Thymus (tissue), 14 donors: ENCODE measurements around the gene BMP2. TPM values are rescaled to one million over a fixed set of nuclear protein-coding genes. Genes with fewer than 3 reads are reported as not detected.

Experiments used
- DNase-seq, 9 donors: peaks; one replicate each; pipeline ENCODE4 v3.0.0-alpha.2; 2013; ENCODE audit warnings: low spot score in 9 of 9, low read depth in 6 of 9, missing footprints in 1 of 9
- H3K27ac ChIP-seq, 2 donors: one replicate each; pipeline ENCODE4 v1.5.1; 2013; ENCODE audit warnings: control low read depth in 1 of 2, low read depth in 1 of 2, low read length in 1 of 2, mild to moderate bottlenecking in 1 of 2, moderate library complexity in 1 of 2
- H3K27me3 ChIP-seq, 2 donors: one replicate each; pipeline ENCODE4 v1.5.1; 2013; ENCODE audit warnings: low read length in 1 of 2; ENCODE audit not compliant: control insufficient read depth in 2 of 2, insufficient read depth in 1 of 2
- H3K36me3 ChIP-seq, 2 donors: one replicate each; pipeline ENCODE4 v1.5.1; 2013; ENCODE audit warnings: low read length in 1 of 2, mild to moderate bottlenecking in 1 of 2, moderate library complexity in 1 of 2; ENCODE audit not compliant: control insufficient read depth in 2 of 2, insufficient read depth in 2 of 2
- H3K4me1 ChIP-seq, 2 donors: one replicate each; pipeline ENCODE4 v1.5.1; 2013; ENCODE audit warnings: low read length in 2 of 2; ENCODE audit not compliant: control insufficient read depth in 2 of 2, insufficient read depth in 2 of 2
- H3K4me3 ChIP-seq, 2 donors: one replicate each; pipeline ENCODE4 v1.5.1; 2013; ENCODE audit warnings: low read length in 2 of 2, control low read depth in 1 of 2, mild to moderate bottlenecking in 1 of 2
- H3K9me3 ChIP-seq, 2 donors: one replicate each; pipeline ENCODE4 v1.5.1; 2013; ENCODE audit warnings: low read length in 1 of 2, mild to moderate bottlenecking in 1 of 2; ENCODE audit not compliant: control insufficient read depth in 2 of 2, insufficient read depth in 1 of 2
- WGBS: extraction: QIAGEN DNeasy Blood & Tissue Kit; methylation state at CpG from one replicate; pipeline ENCODE4 v1.1.7; 2013; 5-methylcytosine and 5-hydroxymethylcytosine counted together
- long read RNA-seq, 10 donors: transcript quantifications; one replicate each; lab custom pipeline, GENCODE V29; 2026
- polyA plus RNA-seq: library from polyadenylated mRNA; stranded (reverse); fragments of 200-250 nt; gene quantifications from one replicate; pipeline ENCODE4 v1.2.3, GENCODE V29; 2013
- total RNA-seq: library from RNA; stranded (reverse); fragments of 120-200 nt; gene quantifications from one replicate; pipeline ENCODE4 v1.2.4, GENCODE V29; 2013
- donor health status: healthy.

Gene BMP2
- total RNA-seq (0.47 TPM), polyA plus RNA-seq (0.78 TPM)
- long read RNA-seq, donor 1: 0 reads
- long read RNA-seq, donor 2: 0 reads
- long read RNA-seq, donor 3: 0 reads
- long read RNA-seq, donor 4, partial matches to known transcripts: 0 of 1 reads
- long read RNA-seq, donor 4, other reads (novel, unspliced or antisense): 0 of 1 reads
- long read RNA-seq, donor 5: 0 reads
- long read RNA-seq, donor 6: 0 reads
- long read RNA-seq, donor 7, partial matches to known transcripts: 0 of 1 reads
- long read RNA-seq, donor 7, other reads (novel, unspliced or antisense): 0 of 1 reads
- long read RNA-seq, donor 8: 0 reads
- long read RNA-seq, donor 9: 0 reads
- long read RNA-seq, donor 10: 0 reads

DNA sequence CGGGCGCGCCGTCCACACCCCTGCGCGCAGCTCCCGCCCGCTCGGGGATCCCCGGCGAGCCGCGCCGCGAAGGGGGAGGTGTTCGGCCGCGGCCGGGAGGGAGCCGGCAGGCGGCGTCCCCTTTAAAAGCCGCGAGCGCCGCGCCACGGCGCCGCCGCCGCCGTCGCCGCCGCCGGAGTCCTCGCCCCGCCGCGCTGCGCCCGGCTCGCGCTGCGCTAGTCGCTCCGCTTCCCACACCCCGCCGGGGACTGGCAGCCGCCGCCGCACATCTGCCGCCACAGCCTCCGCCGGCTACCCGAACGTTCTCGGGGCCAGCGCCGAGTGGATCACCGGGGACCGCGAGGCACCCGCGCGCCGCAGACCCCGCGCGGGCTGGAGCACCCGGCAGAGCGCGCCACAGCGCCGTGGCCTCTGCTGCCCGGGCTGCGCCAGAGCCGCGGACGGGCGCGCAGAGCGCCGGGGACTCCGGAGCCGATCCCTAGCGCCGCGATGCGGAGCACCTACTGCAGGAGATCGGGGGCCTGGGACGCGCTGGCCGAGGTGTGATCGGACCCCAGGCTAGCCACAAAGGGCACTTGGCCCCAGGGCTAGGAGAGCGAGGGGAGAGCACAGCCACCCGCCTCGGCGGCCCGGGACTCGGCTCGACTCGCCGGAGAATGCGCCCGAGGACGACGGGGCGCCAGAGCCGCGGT, at the start of gene BMP2:
Gene BMP2 (plus strand): TSS at position 151 of the 692 bp plus-strand sequence. CDS start 2,441 bp downstream, outside the sequence.
- Histone ChIP-seq H3K36me3 (no peaks in the 10 kb centered on the region), H3K4me1 (no peaks in the 10 kb centered on the region), H3K27me3 (peaks cover 47 to 56% of the 10 kb centered on the region in 2 donors), H3K4me3 (peak within 1 kb of the TSS; percentile 22 to 33), H3K27ac (no peak within 1 kb of the TSS), H3K9me3 (peaks cover 0 to 3% of the 10 kb centered on the region in 2 donors)
- WGBS: under 1% methylated on average over 112 of the region's 112 CpGs
- DNase-seq: peak in 2 of 9 donors; percentile 9 to 10

DNA sequence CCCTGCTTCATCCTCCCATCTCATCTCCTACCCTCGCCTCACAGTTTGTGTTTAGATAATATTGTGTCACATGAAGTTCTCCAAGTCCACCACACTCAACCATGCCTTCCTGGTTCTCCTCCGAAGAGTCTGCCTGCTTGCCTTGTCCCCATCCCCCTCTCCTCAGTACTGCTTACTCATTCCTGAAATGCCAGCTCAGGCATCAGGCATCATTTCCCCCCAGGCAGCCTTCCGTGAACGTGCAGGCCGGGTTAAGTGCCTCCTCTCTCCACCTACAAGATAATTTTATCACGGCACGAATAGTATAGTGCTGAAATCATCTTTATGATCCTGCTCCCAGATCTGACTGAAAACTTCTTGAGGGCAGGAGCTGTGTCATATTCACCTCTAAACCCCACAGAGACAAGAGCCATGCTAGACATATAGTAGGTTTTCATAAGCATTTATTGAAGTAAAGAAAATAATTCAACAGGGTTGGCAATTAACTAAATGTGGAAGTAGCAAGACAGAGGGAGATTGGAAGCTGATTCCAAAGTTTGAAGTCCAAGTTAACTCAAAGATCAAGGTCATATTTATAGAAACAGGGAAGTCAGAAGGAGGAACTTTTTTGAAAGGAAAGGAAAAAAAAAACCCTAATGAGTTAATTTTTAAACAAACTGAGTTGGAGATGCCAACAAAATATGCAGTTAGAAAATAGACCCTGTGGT, 48.7 kb upstream of the BMP2 start:
- Histone ChIP-seq H3K27me3 (no peaks in the 10 kb centered on the region), H3K27ac (no peak overlapping the region), H3K4me1 (no peaks in the 10 kb centered on the region), H3K36me3 (no peaks in the 10 kb centered on the region), H3K4me3 (no peak overlapping the region), H3K9me3 (no peaks in the 10 kb centered on the region)
- WGBS: 89% methylated on average over 7 of the region's 7 CpGs
- DNase-seq: no peak

DNA sequence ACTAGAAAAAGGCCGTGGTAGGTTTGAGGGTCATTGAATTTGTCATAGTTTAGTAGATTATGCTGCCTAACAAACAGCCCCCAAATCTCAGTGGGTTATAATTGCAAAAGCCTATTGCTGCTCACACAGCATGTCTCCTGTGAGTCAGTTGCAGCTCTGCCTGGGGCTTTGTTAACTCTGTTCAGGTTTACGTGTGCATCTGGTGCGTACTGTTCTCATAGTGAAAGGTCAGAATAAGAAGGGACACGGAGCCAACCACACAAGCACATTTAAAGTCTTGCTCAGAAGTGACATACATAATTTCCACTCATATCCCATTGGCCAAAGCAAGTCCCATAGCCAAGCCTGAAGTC, 48.1 kb upstream of the BMP2 start:
- H3K9me3 ChIP-seq: no peaks in the 10 kb centered on the region

DNA sequence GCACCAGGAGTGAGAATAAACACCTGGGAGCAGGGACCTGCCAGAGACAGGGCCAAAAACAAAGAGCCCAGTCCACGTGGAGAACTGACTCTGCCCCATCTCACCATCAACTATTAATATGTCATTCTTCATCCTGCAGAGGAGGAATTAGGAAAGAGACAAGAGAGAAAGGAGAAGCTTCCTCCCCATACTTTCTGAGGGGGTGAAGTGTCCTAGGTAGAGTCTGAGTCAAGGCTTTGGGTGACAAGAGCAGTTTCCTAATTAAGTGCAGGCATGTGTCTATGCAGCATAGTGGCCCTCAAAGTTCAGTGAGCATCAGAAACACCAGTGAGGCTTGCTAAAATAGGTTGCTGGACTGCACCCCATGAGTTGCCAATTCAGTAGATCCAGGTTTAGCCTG, 40.7 kb upstream of the BMP2 start:
- Histone ChIP-seq H3K27ac (no peak overlapping the region), H3K36me3 (no peaks in the 10 kb centered on the region), H3K4me1 (no peaks in the 10 kb centered on the region), H3K27me3 (no peaks in the 10 kb centered on the region), H3K4me3 (no peak overlapping the region), H3K9me3 (no peaks in the 10 kb centered on the region)
- DNase-seq: no peak
- 82% methylated on average over 1 of the region's 1 CpG for WGBS

More for the DNA sequence above, 48.1 kb upstream of the BMP2 start:
- DNase-seq: no peak
- 92% methylated on average over 4 of the region's 4 CpGs for WGBS
- no peaks in the 10 kb centered on the region for H3K27me3 ChIP-seq
- no peak overlapping the region for H3K27ac ChIP-seq
- no peak overlapping the region for H3K4me3 ChIP-seq
- H3K4me1 ChIP-seq: no peaks in the 10 kb centered on the region
- H3K36me3 ChIP-seq: no peaks in the 10 kb centered on the region

DNA sequence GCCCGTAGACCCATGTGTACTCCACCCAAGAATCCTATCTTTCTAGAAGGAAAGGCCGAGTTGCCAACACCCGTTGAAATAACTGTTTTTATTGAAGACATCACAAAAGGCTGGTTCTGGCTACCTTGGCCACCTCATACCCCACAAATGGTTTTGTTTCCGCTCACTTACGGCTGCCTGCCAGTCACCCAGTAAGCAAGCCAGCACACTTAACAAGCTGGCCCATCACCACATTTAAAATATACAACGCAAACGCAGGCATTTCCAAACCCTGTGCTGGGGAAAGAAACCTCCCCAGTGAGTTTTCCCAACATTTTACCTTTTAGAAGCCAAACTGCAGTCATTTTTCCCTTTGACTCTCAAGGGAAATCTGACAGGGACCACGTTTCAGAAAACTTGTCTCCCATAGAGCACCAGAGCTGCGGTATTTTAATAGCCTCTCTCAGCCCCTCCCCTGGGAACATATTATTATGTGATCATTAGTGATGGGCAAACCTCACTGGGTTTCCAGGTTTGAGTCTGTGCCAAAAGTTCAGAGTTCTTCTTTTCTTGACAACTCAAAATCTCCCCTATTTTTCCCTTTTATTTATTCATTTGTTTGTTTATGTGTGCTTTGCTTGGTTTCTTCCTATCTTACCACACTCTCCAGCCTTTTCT, 36.7 kb upstream of the BMP2 start:
- H3K4me1 ChIP-seq: no peaks in the 10 kb centered on the region
- no peaks in the 10 kb centered on the region for H3K36me3 ChIP-seq
- H3K9me3 ChIP-seq: no peaks in the 10 kb centered on the region
- no peak overlapping the region for H3K27ac ChIP-seq
- DNase-seq: no peak
- H3K27me3 ChIP-seq: no peaks in the 10 kb centered on the region
- H3K4me3 ChIP-seq: no peak overlapping the region
- 87% methylated on average over 9 of the region's 9 CpGs for WGBS

DNA sequence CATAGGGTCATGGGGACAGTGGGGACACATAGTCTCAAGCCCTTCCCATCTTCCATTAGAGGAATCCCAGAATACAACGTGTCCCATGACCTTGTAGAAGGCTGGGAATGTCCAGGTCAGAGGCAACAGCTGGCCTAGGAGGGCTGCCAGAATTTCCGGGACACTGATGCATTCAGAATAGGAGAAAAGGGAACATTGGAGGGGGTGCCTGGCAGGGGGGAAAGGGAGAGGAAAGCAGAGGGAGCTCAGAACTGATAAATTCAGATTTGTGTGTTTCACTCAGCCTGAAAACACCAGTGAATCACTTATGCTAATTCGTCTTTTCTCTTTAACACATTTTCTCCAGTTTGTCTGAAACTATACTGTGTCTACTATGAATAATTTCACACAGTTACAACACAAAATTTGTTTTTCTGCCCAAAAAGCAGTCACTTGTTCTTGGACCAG, 35.5 kb upstream of the BMP2 start:
- no peak overlapping the region for H3K4me3 ChIP-seq
- no peak for DNase-seq
- H3K36me3 ChIP-seq: no peaks in the 10 kb centered on the region
- H3K27me3 ChIP-seq: no peaks in the 10 kb centered on the region
- no peaks in the 10 kb centered on the region for H3K9me3 ChIP-seq
- 85% methylated on average over 3 of the region's 3 CpGs for WGBS
- H3K4me1 ChIP-seq: no peaks in the 10 kb centered on the region
- H3K27ac ChIP-seq: no peak overlapping the region

DNA sequence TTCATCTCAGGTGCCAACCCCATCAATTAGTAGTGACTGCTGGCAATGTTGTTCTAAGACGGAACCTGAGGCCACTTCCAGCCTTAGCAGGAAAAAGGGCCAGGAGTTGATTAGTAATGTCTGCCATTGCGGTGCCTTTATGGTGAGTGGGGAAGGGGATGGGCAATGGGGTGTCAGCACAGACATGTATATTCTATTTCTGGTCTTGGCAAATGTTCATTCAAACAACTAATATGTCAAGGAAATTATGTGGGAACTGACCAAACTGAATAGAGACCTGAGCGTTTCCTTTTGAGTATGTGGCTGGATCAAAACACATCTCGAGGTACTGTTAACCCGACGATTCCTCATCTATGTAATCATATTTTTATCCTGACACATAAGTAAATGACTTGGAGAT, 34.6 kb upstream of the BMP2 start:
- no peaks in the 10 kb centered on the region for H3K9me3 ChIP-seq
- no peak overlapping the region for H3K4me3 ChIP-seq
- H3K27me3 ChIP-seq: no peaks in the 10 kb centered on the region
- H3K36me3 ChIP-seq: no peaks in the 10 kb centered on the region
- no peak overlapping the region for H3K27ac ChIP-seq
- H3K4me1 ChIP-seq: no peaks in the 10 kb centered on the region
- 96% methylated on average over 6 of the region's 6 CpGs for WGBS
- no peak for DNase-seq

DNA sequence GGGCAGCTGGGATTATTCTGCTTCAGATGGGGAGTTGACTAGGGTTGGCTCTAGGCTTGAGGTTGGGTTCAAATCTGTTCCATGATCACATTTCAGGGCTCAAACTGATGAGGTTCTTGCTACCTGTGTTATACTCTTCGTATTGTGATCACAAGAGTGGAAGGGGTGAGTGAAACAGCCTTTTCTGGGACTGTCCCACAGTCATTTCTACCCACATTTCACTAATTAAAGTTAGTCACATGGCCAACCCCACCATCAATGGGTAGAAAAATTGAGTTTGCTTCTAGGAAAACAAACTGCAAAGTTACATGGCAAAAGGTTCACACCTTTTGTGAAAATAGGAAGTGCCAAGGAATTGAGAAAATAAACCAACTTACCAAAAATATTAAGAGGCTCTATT, 33.5 kb upstream of the BMP2 start:
- no peaks in the 10 kb centered on the region for H3K9me3 ChIP-seq
- H3K4me3 ChIP-seq: no peak overlapping the region
- no peaks in the 10 kb centered on the region for H3K36me3 ChIP-seq
- no peaks in the 10 kb centered on the region for H3K4me1 ChIP-seq
- no peak for DNase-seq
- H3K27ac ChIP-seq: no peak overlapping the region
- no peaks in the 10 kb centered on the region for H3K27me3 ChIP-seq
- WGBS: 87% methylated on average over 1 of the region's 1 CpG
